ENCODE measurements around the gene RTF2. TPM values are rescaled to one million over a fixed set of nuclear protein-coding genes. Genes with fewer than 3 reads are reported as not detected.

Gene RTF2
- total RNA-seq, 1 donor from 2014 or later, result 79.9 TPM

DNA sequence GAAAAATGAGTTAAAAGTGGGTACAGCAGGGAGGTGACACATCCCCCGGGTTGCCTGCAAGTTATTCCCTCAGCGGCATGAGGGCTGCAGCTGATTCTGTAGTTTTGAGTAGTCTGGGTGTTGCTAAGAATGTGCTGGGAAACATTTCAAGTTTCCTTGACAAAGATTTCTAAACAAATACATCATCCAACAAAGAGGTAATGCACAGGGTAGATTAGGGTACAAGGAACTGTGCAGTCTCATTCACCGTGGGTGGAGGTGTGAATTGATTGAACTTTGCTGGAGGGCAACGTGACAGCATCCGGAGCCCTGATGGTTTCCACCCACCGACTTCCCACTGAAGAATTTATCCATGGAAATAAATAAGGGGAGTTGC lies 34.6 kb upstream of the RTF2 start:
- peaks cover 10% of the 10 kb centered on the region for H3K4me1 Mint-ChIP-seq (ENCODE audit: unreplicated experiment)
- TF ChIP-seq, protein P1, sequence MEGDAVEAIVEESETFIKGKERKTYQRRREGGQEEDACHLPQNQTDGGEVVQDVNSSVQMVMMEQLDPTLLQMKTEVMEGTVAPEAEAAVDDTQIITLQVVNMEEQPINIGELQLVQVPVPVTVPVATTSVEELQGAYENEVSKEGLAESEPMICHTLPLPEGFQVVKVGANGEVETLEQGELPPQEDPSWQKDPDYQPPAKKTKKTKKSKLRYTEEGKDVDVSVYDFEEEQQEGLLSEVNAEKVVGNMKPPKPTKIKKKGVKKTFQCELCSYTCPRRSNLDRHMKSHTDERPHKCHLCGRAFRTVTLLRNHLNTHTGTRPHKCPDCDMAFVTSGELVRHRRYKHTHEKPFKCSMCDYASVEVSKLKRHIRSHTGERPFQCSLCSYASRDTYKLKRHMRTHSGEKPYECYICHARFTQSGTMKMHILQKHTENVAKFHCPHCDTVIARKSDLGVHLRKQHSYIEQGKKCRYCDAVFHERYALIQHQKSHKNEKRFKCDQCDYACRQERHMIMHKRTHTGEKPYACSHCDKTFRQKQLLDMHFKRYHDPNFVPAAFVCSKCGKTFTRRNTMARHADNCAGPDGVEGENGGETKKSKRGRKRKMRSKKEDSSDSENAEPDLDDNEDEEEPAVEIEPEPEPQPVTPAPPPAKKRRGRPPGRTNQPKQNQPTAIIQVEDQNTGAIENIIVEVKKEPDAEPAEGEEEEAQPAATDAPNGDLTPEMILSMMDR (IDR thresholded peaks at IDR 0.05; ENCODE audit: unreplicated experiment), result no peak
- no peaks in the 10 kb centered on the region for H3K9me3 Mint-ChIP-seq (ENCODE audit: unreplicated experiment)
- H3K27ac Mint-ChIP-seq (ENCODE audit: unreplicated experiment), result no peak overlapping the region
- DNase-seq (ENCODE audit: low spot score), result no peak
- peaks cover 3% of the 10 kb centered on the region for H3K27me3 Mint-ChIP-seq (ENCODE audit: unreplicated experiment)
- peaks cover 4% of the 10 kb centered on the region for H3K36me3 Mint-ChIP-seq (ENCODE audit: low read depth, unreplicated experiment)
- H3K4me3 Mint-ChIP-seq (ENCODE audit: unreplicated experiment), result no peak overlapping the region

- TF ChIP-seq, protein P1 (IDR thresholded peaks at IDR 0.05; ENCODE audit: unreplicated experiment), result no peak
- Mint-ChIP-seq H3K27me3 (ENCODE audit: unreplicated experiment) (peaks cover 1% of the 10 kb centered on the region), H3K9me3 (ENCODE audit: unreplicated experiment) (no peaks in the 10 kb centered on the region), H3K4me3 (ENCODE audit: unreplicated experiment) (no peak overlapping the region), H3K36me3 (ENCODE audit: low read depth, unreplicated experiment) (no peaks in the 10 kb centered on the region), H3K27ac (ENCODE audit: unreplicated experiment) (no peak overlapping the region), H3K4me1 (ENCODE audit: unreplicated experiment) (peaks cover 13% of the 10 kb centered on the region)
- no peak for DNase-seq (ENCODE audit: low spot score)
Measured at GRCh38 chr20:56437196-56437960, 31.0 kb upstream of the RTF2 start.

DNA sequence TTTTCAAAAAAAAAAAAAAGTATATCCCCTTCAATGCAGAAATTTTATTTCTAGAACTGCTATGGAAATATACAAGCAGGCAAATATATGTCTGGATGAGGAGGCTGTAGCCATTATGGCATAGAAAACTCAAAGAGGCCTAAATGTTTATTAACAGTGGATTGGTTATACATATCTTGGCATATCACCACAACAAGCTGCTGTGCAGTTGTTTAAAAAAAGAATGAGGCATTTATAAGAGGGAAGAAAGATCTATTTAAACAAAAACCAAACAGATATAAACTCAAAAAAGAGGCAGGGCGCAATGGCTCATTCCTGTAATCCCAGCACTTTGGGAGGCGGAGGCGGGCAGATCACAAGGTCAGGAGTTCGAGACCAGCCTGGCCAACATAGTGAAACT lies 30.1 kb upstream of the RTF2 start:
- H3K36me3 Mint-ChIP-seq (ENCODE audit: low read depth, unreplicated experiment), result no peaks in the 10 kb centered on the region
- H3K27me3 Mint-ChIP-seq (ENCODE audit: unreplicated experiment), result no peaks in the 10 kb centered on the region
- DNase-seq (ENCODE audit: low spot score), result no peak
- peaks cover 14% of the 10 kb centered on the region for H3K4me1 Mint-ChIP-seq (ENCODE audit: unreplicated experiment)
- TF ChIP-seq, protein P1 (IDR thresholded peaks at IDR 0.05; ENCODE audit: unreplicated experiment), result no peak
- no peak overlapping the region for H3K4me3 Mint-ChIP-seq (ENCODE audit: unreplicated experiment)
- H3K9me3 Mint-ChIP-seq (ENCODE audit: unreplicated experiment), result no peaks in the 10 kb centered on the region
- H3K27ac Mint-ChIP-seq (ENCODE audit: unreplicated experiment), result no peak overlapping the region

- H3K4me1 Mint-ChIP-seq (ENCODE audit: unreplicated experiment), result peaks cover 14% of the 10 kb centered on the region
- DNase-seq (ENCODE audit: low spot score), result no peak
- no peaks in the 10 kb centered on the region for H3K9me3 Mint-ChIP-seq (ENCODE audit: unreplicated experiment)
Measured at GRCh38 chr20:56439771-56440291, 28.6 kb upstream of the RTF2 start.

More at GRCh38 chr20:56439771-56440291, 28.6 kb upstream of the RTF2 start:
- no peak overlapping the region for H3K4me3 Mint-ChIP-seq (ENCODE audit: unreplicated experiment)
- H3K27me3 Mint-ChIP-seq (ENCODE audit: unreplicated experiment), result peaks cover 2% of the 10 kb centered on the region
- no peaks in the 10 kb centered on the region for H3K36me3 Mint-ChIP-seq (ENCODE audit: low read depth, unreplicated experiment)
- TF ChIP-seq, protein P1 (IDR thresholded peaks at IDR 0.05; ENCODE audit: unreplicated experiment), result no peak
- H3K27ac Mint-ChIP-seq (ENCODE audit: unreplicated experiment), result no peak overlapping the region

All from endothelial cell (in vitro differentiated cells).